Parathyroid adenoma (tissue), 2 donors: ENCODE data around the gene CAMK1G.

Experiments used
- H2AFZ ChIP-seq: fragments of 300-600 bp; sonication (generic); one replicate; pipeline ENCODE4 v1.7.0; 2017; ENCODE audit warnings: antibody characterized with exemption, mild to moderate bottlenecking
- H3K27ac ChIP-seq: fragments of 300-600 bp; sonication (generic); one replicate; pipeline ENCODE4 v1.7.0; 2017
- H3K27me3 ChIP-seq: fragments of 300-600 bp; sonication (generic); one replicate; pipeline ENCODE4 v1.7.0; 2017; ENCODE audit warnings: low read length; ENCODE audit not compliant: control insufficient read depth, insufficient read depth
- H3K36me3 ChIP-seq: fragments of 300-600 bp; sonication (generic); one replicate; pipeline ENCODE4 v1.7.0; 2017; ENCODE audit warnings: low read length; ENCODE audit not compliant: control insufficient read depth, insufficient read depth
- H3K4me1 ChIP-seq: fragments of 300-600 bp; sonication (generic); one replicate; pipeline ENCODE4 v1.7.0; 2017; ENCODE audit warnings: control low read depth
- H3K4me2 ChIP-seq: fragments of 300-600 bp; sonication (generic); one replicate; pipeline ENCODE4 v1.7.0; 2017; ENCODE audit warnings: low read length
- H3K4me3 ChIP-seq: fragments of 300-600 bp; sonication (generic); one replicate; pipeline ENCODE4 v1.7.0; 2017; ENCODE audit warnings: low read depth, low read length
- H3K79me2 ChIP-seq: fragments of 300-600 bp; sonication (generic); one replicate; pipeline ENCODE4 v1.7.0; 2017; ENCODE audit warnings: control low read depth
- H3K9ac ChIP-seq: fragments of 300-600 bp; sonication (generic); one replicate; pipeline ENCODE4 v1.7.0; 2017; ENCODE audit warnings: mild to moderate bottlenecking
- H3K9me3 ChIP-seq: fragments of 300-600 bp; sonication (generic); one replicate; pipeline ENCODE4 v1.7.0; 2017; ENCODE audit warnings: low read length; ENCODE audit not compliant: control insufficient read depth
- CTCF ChIP-seq: fragments of 300-600 bp; sonication (generic); IDR thresholded peaks from one replicate; pipeline ENCODE4 v1.7.0; 2017; ENCODE audit warnings: antibody characterized with exemption, mild to moderate bottlenecking
- donor health status: primary hyperparathyroidism.

The CAMK1G gene

GRCh38 chr1:209554761-209555611, 28.5 kb upstream of the CAMK1G start:
- H3K4me1 ChIP-seq: no peaks in the 10 kb centered on the region
- H3K4me3 ChIP-seq: no peak overlapping the region
- H3K36me3 ChIP-seq: no peaks in the 10 kb centered on the region
- H3K9ac ChIP-seq: no peak overlapping the region
- no peak overlapping the region for H3K4me2 ChIP-seq
- H3K27me3 ChIP-seq: no peaks in the 10 kb centered on the region
- H3K9me3 ChIP-seq: no peaks in the 10 kb centered on the region
- H3K27ac ChIP-seq: no peak overlapping the region
- no peak for TF ChIP-seq CTCF
- no peaks in the 10 kb centered on the region for H3K79me2 ChIP-seq
- no peak overlapping the region for H2AFZ ChIP-seq

GRCh38 chr1:209556162-209556690, 27.3 kb upstream of the CAMK1G start:
- no peak for TF ChIP-seq CTCF
- H3K4me3 ChIP-seq: no peak overlapping the region
- no peaks in the 10 kb centered on the region for H3K36me3 ChIP-seq
- H3K4me1 ChIP-seq: no peaks in the 10 kb centered on the region
- no peaks in the 10 kb centered on the region for H3K27me3 ChIP-seq
- H3K79me2 ChIP-seq: no peaks in the 10 kb centered on the region
- H3K27ac ChIP-seq: no peak overlapping the region
- H3K9ac ChIP-seq: no peak overlapping the region
- H3K4me2 ChIP-seq: no peak overlapping the region
- H3K9me3 ChIP-seq: no peaks in the 10 kb centered on the region
- no peak overlapping the region for H2AFZ ChIP-seq

- H3K4me3 ChIP-seq: no peak overlapping the region
- H3K9ac ChIP-seq: no peak overlapping the region
- no peaks in the 10 kb centered on the region for H3K27me3 ChIP-seq
- H3K27ac ChIP-seq: no peak overlapping the region
- H3K4me1 ChIP-seq: no peaks in the 10 kb centered on the region
- no peaks in the 10 kb centered on the region for H3K9me3 ChIP-seq
- H2AFZ ChIP-seq: no peak overlapping the region
- no peaks in the 10 kb centered on the region for H3K36me3 ChIP-seq
- TF ChIP-seq CTCF: no peak
- H3K79me2 ChIP-seq: no peaks in the 10 kb centered on the region
- no peak overlapping the region for H3K4me2 ChIP-seq
These were observed 26.3 kb upstream of the CAMK1G start for GRCh38 chr1:209557221-209557620.

GRCh38 chr1:209560529-209560928, 23.0 kb upstream of the CAMK1G start:
- TF ChIP-seq CTCF: no peak
- Histone ChIP-seq H3K27ac (no peak overlapping the region), H3K9me3 (no peaks in the 10 kb centered on the region), H3K79me2 (no peaks in the 10 kb centered on the region), H3K9ac (no peak overlapping the region), H3K4me2 (no peak overlapping the region), H3K4me3 (no peak overlapping the region), H2AFZ (no peak overlapping the region), H3K36me3 (no peaks in the 10 kb centered on the region), H3K4me1 (no peaks in the 10 kb centered on the region), H3K27me3 (no peaks in the 10 kb centered on the region)

- Histone ChIP-seq H3K4me1 (no peaks in the 10 kb centered on the region), H3K4me2 (no peak overlapping the region), H3K9me3 (no peaks in the 10 kb centered on the region), H2AFZ (no peak overlapping the region), H3K36me3 (no peaks in the 10 kb centered on the region), H3K9ac (no peak overlapping the region), H3K27me3 (no peaks in the 10 kb centered on the region), H3K4me3 (no peak overlapping the region), H3K79me2 (no peaks in the 10 kb centered on the region), H3K27ac (no peak overlapping the region)
- TF ChIP-seq CTCF: no peak
These were observed 22.6 kb upstream of the CAMK1G start for GRCh38 chr1:209560952-209561351.
